GM21528 (cell line): ENCODE data around the gene IRF4.
"Not testable (repeated sequence)": the region's sequence is repeated elsewhere in the genome, so short reads cannot be mapped to it uniquely, and the experiment has no call there.

Experiments
- ATAC-seq: cut with Tn5 transposase; IDR thresholded peaks from one replicate; pipeline ENCODE4 v1.9.1; 2021; ENCODE audit warnings: mild to moderate bottlenecking, moderate library complexity; ENCODE audit not compliant: unreplicated experiment, low FRiP score

IRF4 gene

DNA sequence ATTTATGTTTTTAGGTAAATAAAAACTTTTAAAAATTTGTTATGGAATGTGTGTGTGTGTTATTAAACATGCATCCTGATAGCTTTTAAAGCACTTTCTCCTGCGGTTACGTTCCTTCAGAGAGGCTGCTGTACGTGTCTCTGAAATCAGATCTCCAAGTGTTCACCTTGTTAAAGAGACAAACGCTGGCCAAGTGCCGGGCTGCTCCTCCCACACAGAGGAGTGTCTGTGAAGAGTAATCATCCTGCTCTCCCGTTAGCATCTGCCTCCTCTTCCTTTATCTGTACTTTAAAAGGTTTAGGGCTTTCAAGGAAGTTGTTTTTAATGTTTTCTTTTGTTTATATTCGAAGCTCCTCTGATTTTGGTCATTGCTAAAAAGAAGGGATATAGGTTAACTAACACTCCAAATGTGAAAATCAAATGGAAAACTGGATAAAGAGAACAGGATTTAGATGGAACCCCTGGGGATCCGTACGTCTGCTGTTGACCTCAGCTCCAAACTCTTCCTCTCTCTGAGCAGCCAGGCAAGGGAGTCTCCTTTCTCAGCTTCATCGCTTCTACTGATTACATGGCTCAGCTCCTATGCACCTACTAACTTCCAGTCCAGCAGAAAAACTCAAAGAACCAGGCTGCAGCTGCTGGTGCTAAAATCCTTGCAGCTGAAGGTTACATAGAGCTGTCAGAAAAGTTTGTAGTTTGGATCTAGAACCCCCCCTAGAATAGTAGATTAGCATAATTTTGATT lies 20.0 kb downstream of the IRF4 start:
- no peak for ATAC-seq

- ATAC-seq, result no peak
These were observed 20.8 kb downstream of the IRF4 start for GRCh38 chr6:412146-412886.

DNA sequence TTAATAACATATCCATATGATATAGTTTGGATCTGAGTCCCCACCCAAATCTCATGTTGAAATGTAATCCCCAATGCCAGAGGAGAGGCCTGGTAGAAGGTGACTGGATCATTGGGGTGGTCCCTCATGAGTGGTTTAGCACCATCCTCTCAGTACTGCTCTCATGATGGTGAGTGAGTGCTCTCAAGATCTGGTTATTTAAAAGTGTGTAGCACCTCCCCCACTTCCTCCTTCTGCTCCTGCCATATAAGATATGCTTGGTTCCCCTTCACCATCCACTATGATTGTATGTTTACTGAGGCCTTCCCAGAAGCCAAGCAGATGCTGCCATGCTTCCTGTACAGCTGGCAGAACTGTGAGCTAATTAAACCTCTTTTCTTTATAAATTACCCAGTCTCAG lies 22.9 kb downstream of the IRF4 start:
- no peak for ATAC-seq

GRCh38 chr6:415087-415486 lies 23.5 kb downstream of the IRF4 start:
- ATAC-seq, result no peak

DNA sequence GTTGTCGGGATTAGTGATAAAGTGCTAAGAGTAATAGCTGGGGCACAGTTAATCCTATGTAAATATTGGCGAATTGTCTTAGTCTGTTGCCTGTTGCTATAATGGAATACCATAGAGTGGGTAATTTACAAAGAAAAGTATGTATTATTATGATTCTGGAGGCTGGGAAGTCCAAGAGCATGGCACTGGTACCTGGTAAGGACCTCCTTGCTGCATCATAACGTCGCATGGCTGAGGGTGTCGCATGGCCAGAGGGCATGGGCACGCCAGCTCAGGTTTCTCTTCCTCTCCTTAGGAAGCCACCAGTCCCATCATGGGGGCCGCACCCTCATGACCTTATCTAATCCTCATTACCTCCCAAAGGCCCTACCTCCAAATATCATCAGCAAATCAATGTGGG lies 29.7 kb downstream of the IRF4 start:
- no peak for ATAC-seq

DNA sequence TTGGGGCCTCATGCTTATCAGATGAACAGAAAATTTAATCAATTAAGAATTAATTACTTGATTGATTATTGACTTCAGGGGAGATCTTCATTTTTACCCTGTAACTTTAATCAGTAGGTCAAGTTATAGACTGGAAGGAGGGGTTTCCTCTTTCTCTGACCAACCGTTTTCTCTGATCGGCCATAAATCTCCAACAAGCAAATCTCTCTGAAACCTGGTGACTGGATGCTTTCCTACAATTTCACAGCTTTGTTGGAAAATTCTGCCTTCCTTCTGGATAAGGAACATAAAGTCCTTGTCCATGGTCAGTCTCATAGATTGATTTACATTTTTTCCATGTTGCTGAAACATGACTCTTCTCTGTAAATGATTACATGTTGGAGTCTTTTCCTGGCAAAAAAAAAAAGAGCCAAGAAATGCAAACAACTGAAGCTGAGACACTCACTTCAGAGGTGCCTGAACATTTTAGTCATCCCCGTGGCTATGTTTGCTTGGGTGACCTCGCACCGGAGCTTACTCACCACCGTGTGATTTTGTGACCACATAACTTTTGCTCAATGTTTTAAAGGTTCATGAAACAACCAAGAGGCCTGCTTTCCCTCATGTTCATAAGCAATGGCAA lies 31.0 kb downstream of the IRF4 start:
- ATAC-seq, result no peak

- ATAC-seq, result no peak
These were observed 31.7 kb downstream of the IRF4 start for GRCh38 chr6:423055-423798.

DNA sequence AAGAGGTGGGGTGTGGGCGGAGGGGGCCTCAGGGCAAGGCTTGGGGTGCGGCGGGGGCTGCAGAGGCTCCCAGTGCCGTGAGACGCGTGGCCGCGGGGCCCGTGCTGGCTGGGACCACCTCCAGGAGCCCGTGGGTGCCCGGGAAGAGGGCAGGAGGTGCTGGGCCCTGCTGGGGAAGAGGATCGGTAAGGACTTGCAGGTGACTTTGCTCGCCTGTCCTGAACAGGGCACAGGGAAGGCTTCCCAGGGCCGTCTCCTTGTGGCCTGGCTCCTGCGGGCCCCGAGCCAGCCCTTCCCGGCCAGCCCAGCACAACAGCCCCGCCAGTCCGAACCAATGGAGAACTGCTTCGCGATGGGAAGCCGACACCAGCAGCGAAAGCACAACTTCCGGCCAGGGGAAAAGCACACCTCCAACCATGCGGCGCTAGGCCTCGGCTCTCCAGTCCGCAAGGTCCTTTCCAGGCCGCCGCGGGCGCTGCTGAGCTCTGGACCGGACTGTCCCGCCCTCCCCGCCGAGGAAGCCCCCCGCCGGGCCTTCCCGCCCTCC lies 32.3 kb downstream of the IRF4 start:
- ATAC-seq, result no peak

DNA sequence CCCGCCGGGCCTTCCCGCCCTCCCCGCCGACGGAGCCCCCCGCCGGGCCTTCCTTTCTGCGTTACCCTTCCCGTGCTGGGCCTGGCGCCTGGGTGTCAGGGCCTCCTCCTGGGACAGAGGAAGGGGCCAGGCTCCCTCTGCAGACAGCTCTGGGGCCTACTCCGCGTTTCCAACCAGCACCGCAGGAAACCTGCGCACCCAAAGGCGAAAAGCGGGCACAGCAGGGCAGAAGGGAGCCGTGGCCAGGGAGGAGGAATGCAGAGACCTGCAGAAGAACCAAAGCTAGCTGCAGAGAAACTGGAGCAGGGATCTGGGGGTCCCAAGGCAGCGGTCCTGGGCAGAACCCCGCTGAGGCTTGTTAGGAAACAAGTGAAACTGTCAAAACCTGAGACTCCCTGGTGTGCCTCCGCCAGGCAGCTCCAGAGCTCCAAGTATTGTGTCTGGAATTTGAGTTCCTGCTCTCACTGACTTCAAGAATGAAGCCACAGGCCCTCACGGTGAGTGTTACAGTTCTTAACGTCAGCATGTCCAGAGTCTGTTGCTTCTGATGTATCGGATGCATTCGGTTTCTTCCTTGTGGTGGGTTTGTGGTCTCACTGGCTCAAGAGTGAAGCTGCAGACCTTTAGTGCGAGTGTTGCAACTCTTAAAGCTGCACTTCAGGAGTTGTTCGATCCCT lies 33.3 kb downstream of the IRF4 start:
- ATAC-seq, result no peak

DNA sequence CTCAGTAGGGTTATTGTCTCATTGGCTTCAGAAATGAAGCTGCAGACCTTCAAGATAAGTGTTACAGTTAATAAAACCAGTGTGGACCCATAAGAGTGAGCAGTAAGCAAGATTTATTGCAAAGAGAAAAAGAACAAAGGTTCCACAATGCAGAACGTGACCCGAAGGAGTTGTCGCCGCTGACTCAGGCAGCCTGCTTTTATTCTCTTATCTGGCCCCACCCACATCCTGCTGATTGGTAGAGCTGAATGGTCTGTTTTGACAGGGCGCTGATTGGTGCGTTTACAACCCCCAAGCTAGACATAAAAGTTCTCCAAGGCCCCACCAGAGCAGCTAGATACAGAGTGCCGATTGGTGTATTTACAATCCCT lies 33.9 kb downstream of the IRF4 start:
- ATAC-seq, result not testable (repeated sequence)

- ATAC-seq, result not testable (repeated sequence)
These were observed 34.7 kb downstream of the IRF4 start for GRCh38 chr6:426198-426738.

- ATAC-seq, result no peak
These were observed 36.6 kb downstream of the IRF4 start for GRCh38 chr6:428047-428603.

- no peak for ATAC-seq
These were observed 38.1 kb downstream of the IRF4 start for GRCh38 chr6:429515-430121.

GRCh38 chr6:431504-431903 lies 40.0 kb downstream of the IRF4 start:
- ATAC-seq, result no peak

DNA sequence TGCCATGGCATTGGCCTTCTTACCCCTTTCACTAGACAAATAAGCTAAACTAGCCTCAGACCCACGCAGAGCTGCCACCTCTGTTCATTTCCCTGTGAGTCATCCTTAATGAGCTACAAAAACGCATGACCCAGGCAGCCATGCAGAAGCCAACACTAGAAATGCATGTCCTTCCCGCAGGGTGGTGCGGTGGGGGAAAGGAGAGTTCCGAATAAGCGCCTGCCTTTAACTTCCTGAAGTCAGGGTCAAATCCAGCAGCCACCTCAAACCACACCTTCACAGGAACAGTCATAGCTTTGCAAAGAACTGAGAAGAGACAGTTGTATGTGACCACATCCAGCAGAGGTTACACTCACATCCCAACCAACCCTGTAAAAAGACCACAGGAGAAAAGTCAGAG lies 40.4 kb downstream of the IRF4 start:
- ATAC-seq, result no peak

DNA sequence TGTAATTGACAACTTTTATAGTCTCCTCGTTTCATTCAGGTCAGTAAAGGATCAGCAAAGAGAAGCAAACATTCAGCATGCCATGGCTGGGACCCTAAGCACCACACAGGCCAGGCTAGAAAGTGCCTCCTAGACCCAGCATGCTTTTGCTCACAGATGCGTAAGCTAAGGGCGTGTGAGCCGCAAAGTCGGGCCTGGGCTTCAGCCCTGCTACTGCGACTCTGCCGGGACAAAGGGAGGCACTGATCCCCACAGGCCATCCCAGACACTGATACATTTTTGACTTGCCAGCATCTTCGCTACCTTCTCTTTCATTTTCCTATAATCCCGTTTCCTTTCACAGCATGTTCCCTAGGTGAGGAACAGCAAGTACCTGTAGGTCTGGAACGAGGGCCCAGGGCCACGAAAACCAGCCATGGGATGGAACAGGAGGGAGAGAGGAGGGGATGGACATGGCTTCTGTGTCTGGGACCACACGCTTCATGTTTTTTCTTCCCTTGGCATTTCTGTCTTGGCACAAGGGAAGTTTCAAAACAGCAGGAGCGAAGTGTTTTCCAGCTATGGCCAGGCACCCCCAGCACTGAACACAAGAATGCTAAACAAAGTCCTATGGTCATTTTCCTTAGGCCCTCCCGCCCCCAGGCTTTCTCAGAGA lies 42.6 kb downstream of the IRF4 start:
- no peak for ATAC-seq

DNA sequence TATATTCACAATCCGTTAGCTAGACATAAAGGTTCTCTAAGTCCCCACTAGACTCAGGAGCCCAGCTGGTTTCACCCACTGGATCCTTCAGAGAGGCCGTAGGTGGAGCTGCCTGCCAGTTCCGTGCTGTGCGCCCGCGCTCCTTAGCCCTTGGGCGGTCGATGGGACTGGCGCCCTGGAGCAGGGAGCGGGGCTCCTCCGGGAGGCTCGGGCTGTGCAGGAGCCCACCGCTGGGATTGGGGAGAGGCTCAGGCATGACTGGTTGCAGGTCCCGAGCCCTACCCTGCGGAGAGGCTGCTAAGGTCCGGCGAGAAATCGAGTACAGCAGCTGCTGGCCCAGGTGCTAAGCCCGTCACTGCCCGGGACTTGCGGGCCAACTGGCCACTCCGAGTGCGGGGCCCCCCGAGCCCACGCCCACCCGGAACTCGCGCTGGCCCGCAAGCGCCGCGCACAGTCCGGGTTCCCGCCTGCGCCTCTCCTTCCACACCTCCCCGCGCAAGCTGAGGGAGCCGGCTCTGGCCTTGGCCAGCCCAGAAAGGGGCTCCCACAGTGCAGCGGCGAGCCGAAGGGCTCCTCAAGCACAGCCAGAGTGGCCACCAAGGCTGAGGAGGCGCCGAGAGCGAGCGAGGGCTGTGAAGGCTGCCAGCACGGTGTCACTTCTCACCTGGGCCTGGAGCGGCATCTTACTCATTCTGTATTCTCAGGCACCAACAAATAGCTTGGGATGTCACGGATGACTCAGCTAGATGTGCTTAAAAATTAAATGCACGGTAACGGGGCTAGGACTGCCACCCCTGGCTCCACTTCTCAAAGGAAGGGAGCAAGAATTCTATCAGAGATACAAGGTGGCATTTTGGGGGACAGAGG lies 44.1 kb downstream of the IRF4 start:
- no peak for ATAC-seq
